Nephron progenitor cell (in vitro differentiated cells): Measurements from ENCODE around the gene PUM1.
A peak's percentile ranks its signal among the peaks of the same experiment; 100 is the strongest.

Source experiments
- DNase-seq: peaks from one replicate; pipeline ENCODE4 v3.0.0; 2021
- H3K27ac Mint-ChIP-seq: 2 replicates; pipeline ENCODE4 v1.8.0; 2021; ENCODE audit warnings: mild to moderate bottlenecking, moderate library complexity, mixed read lengths
- H3K27me3 Mint-ChIP-seq: 2 replicates; pipeline ENCODE4 v1.8.0; 2021; ENCODE audit warnings: mild to moderate bottlenecking, low read depth, mixed read lengths; ENCODE audit not compliant: poor library complexity
- H3K36me3 Mint-ChIP-seq: 2 replicates; pipeline ENCODE4 v1.8.0; 2021; ENCODE audit warnings: low read depth, mixed read lengths
- H3K4me1 Mint-ChIP-seq: 2 replicates; pipeline ENCODE4 v1.8.0; 2021; ENCODE audit warnings: mixed read lengths
- H3K4me3 Mint-ChIP-seq: 2 replicates; pipeline ENCODE4 v1.8.0; 2021; ENCODE audit warnings: mild to moderate bottlenecking, moderate library complexity, mixed read lengths
- H3K9me3 Mint-ChIP-seq: 2 replicates; pipeline ENCODE4 v1.8.0; 2021; ENCODE audit warnings: mild to moderate bottlenecking, moderate library complexity, mixed read lengths
- CTCF ChIP-seq: fragments of 200-600 bp; sonication (generic); IDR thresholded peaks from 2 replicates; pipeline ENCODE4 v1.5.0; 2021; ENCODE audit warnings: antibody characterized with exemption

PUM1 gene

GRCh38 chr1:31012210-31012924 is 53.1 kb downstream of the PUM1 start:
- Mint-ChIP-seq H3K27me3 (no peaks in the 10 kb centered on the region), H3K4me1 (peaks cover 42% of the 10 kb centered on the region), H3K27ac (peak overlapping the region; percentile 16), H3K4me3 (no peak overlapping the region), H3K36me3 (peaks cover 18% of the 10 kb centered on the region), H3K9me3 (no peaks in the 10 kb centered on the region)
- DNase-seq, result no peak
- no peak for TF ChIP-seq CTCF

- no peaks in the 10 kb centered on the region for H3K9me3 Mint-ChIP-seq
Measured at GRCh38 chr1:31011719-31012118, 53.8 kb downstream of the PUM1 start.

GRCh38 chr1:31010086-31010989 is 55.2 kb downstream of the PUM1 start:
- Mint-ChIP-seq H3K4me1 (peaks cover 47% of the 10 kb centered on the region), H3K4me3 (no peak overlapping the region), H3K27ac (peak overlapping the region; percentile 27), H3K9me3 (no peaks in the 10 kb centered on the region), H3K36me3 (peaks cover 29% of the 10 kb centered on the region), H3K27me3 (no peaks in the 10 kb centered on the region)
- TF ChIP-seq CTCF, result no peak
- DNase-seq, result no peak

More at GRCh38 chr1:31011719-31012118, 53.8 kb downstream of the PUM1 start:
- TF ChIP-seq CTCF, result no peak
- H3K27ac Mint-ChIP-seq, result peak overlapping the region; percentile 16
- DNase-seq, result no peak
- no peak overlapping the region for H3K4me3 Mint-ChIP-seq
- no peaks in the 10 kb centered on the region for H3K27me3 Mint-ChIP-seq
- H3K36me3 Mint-ChIP-seq, result peaks cover 18% of the 10 kb centered on the region
- peaks cover 38% of the 10 kb centered on the region for H3K4me1 Mint-ChIP-seq

GRCh38 chr1:31007462-31007991 is 58.0 kb downstream of the PUM1 start:
- H3K36me3 Mint-ChIP-seq, result peaks cover 46% of the 10 kb centered on the region
- no peaks in the 10 kb centered on the region for H3K9me3 Mint-ChIP-seq
- no peak for TF ChIP-seq CTCF
- H3K27me3 Mint-ChIP-seq, result no peaks in the 10 kb centered on the region
- H3K4me1 Mint-ChIP-seq, result peaks cover 63% of the 10 kb centered on the region
- H3K27ac Mint-ChIP-seq, result no peak overlapping the region
- H3K4me3 Mint-ChIP-seq, result no peak overlapping the region
- no peak for DNase-seq

GRCh38 chr1:31006747-31007146 is 58.8 kb downstream of the PUM1 start:
- TF ChIP-seq CTCF, result no peak
- H3K36me3 Mint-ChIP-seq, result peaks cover 48% of the 10 kb centered on the region
- no peak overlapping the region for H3K27ac Mint-ChIP-seq
- H3K27me3 Mint-ChIP-seq, result no peaks in the 10 kb centered on the region
- H3K4me3 Mint-ChIP-seq, result no peak overlapping the region
- no peaks in the 10 kb centered on the region for H3K9me3 Mint-ChIP-seq
- no peak for DNase-seq
- peaks cover 55% of the 10 kb centered on the region for H3K4me1 Mint-ChIP-seq
